Neural cell (in vitro differentiated cells): ENCODE results near the gene PADI4. TPM values are rescaled to one million over a fixed set of nuclear protein-coding genes. Genes with fewer than 3 reads are reported as not detected.

Experiments
- H2AFZ ChIP-seq: fragments of 200-600, 300-800 bp; sonication (generic), shearing (Covaris generic); 2 replicates; pipeline ENCODE4 v1.6.0; 2014; ENCODE audit warnings: low read depth, mild to moderate bottlenecking, antibody characterized with exemption, low read length, moderate library complexity
- H3F3A ChIP-seq: fragments of 200-600 bp; shearing (Covaris generic); 2 replicates; pipeline ENCODE4 v1.6.1; 2016; ENCODE audit warnings: mild to moderate bottlenecking, moderate library complexity, mixed read lengths, antibody characterized with exemption, low read length; ENCODE audit not compliant: insufficient read depth, poor library complexity, severe bottlenecking
- H3K27ac ChIP-seq: fragments of 200-600, 300-800 bp; sonication (generic), shearing (Covaris generic); 2 replicates; pipeline ENCODE4 v1.5.1; 2014; ENCODE audit warnings: mild to moderate bottlenecking, low read length, moderate library complexity
- H3K27me3 ChIP-seq: fragments of 300-800, 200-600 bp; sonication (generic), shearing (Covaris generic); 2 replicates; pipeline ENCODE4 v1.6.0; 2014; ENCODE audit warnings: mild to moderate bottlenecking, low read depth, low read length, moderate library complexity; ENCODE audit not compliant: insufficient read depth
- H3K36me3 ChIP-seq: fragments of 300-800, 200-600 bp; sonication (generic), shearing (Covaris generic); 2 replicates; pipeline ENCODE4 v1.5.1; 2014; ENCODE audit warnings: mild to moderate bottlenecking, antibody characterized with exemption, low read length, moderate library complexity; ENCODE audit not compliant: insufficient read depth
- H3K4me2 ChIP-seq: fragments of 300-800, 200-600 bp; sonication (generic), shearing (Covaris generic); 2 replicates; pipeline ENCODE4 v1.6.0; 2014; ENCODE audit warnings: mild to moderate bottlenecking, low read length
- H3K4me3 ChIP-seq: fragments of 300-800, 200-600 bp; sonication (generic), shearing (Covaris generic); 2 replicates; pipeline ENCODE4 v1.5.1; 2014; ENCODE audit warnings: mild to moderate bottlenecking, low read length, moderate library complexity
- H3K79me2 ChIP-seq: fragments of 200-600 bp; shearing (Covaris generic); replicated peaks from 2 replicates; pipeline ENCODE4 v1.6.0; 2014; ENCODE audit warnings: mild to moderate bottlenecking, low read length, moderate library complexity; ENCODE audit not compliant: insufficient read depth
- H3K9ac ChIP-seq: fragments of 300-800, 200-600 bp; sonication (generic), shearing (Covaris generic); 2 replicates; pipeline ENCODE4 v1.6.1; 2016; ENCODE audit warnings: mild to moderate bottlenecking, low read length, mixed read lengths
- H3K9me2 ChIP-seq: fragments of 200-600 bp; shearing (Covaris generic); 2 replicates; pipeline ENCODE4 v1.6.1; 2016; ENCODE audit warnings: mild to moderate bottlenecking, low read length, mixed read lengths; ENCODE audit not compliant: insufficient read depth
- H3K9me3 ChIP-seq: fragments of 200-600, 300-800 bp; sonication (generic), shearing (Covaris generic); 2 replicates; pipeline ENCODE4 v1.6.1; 2016; ENCODE audit warnings: mild to moderate bottlenecking, mixed run types, low read length, moderate library complexity, mixed read lengths
- H4K20me1 ChIP-seq: fragments of 200-600 bp; shearing (Covaris generic); 2 replicates; pipeline ENCODE4 v1.6.1; 2016; ENCODE audit warnings: mild to moderate bottlenecking, mixed run types; ENCODE audit not compliant: insufficient read depth
- CTCF ChIP-seq: fragments of 450-650 bp; IDR thresholded peaks from 2 replicates; pipeline ENCODE4 v1.5.1; 2014; ENCODE audit warnings: antibody characterized with exemption, mild to moderate bottlenecking, moderate library complexity; ENCODE audit not compliant: poor library complexity, severe bottlenecking
- EP300 ChIP-seq: fragments of 450-650 bp; conservative IDR thresholded peaks from 2 replicates; pipeline ENCODE4 v1.6.1; 2014; ENCODE audit warnings: antibody characterized with exemption, mild to moderate bottlenecking, moderate library complexity; ENCODE audit not compliant: poor library complexity, severe bottlenecking
- EZH2 ChIP-seq: fragments of 200-600, 300-800 bp; shearing (Covaris generic), sonication (generic); IDR thresholded peaks from 2 replicates; pipeline ENCODE4 v1.6.1; 2014; ENCODE audit warnings: antibody characterized with exemption, low read length, borderline replicate concordance, mild to moderate bottlenecking; ENCODE audit not compliant: insufficient read depth, poor library complexity, severe bottlenecking
- MXI1 ChIP-seq: fragments of 450-650 bp; conservative IDR thresholded peaks from 2 replicates; pipeline ENCODE4 v1.6.1; 2014; ENCODE audit warnings: antibody characterized with exemption, mild to moderate bottlenecking; ENCODE audit not compliant: poor library complexity, severe bottlenecking
- POLR2AphosphoS5 ChIP-seq: IDR thresholded peaks from 2 replicates; pipeline ENCODE4 v1.6.1; 2012
- RAD21 ChIP-seq: fragments of 450-650 bp; conservative IDR thresholded peaks from 2 replicates; pipeline ENCODE4 v1.6.1; 2014; ENCODE audit warnings: antibody characterized with exemption, mild to moderate bottlenecking, moderate library complexity
- REST ChIP-seq: IDR thresholded peaks from 2 replicates; pipeline ENCODE4 v1.6.1; 2012; ENCODE audit warnings: borderline replicate concordance
- SMC3 ChIP-seq: fragments of 450-650 bp; conservative IDR thresholded peaks from 2 replicates; pipeline ENCODE4 v1.6.1; 2014; ENCODE audit warnings: antibody characterized with exemption, mild to moderate bottlenecking, moderate library complexity; ENCODE audit not compliant: poor library complexity
- TAF1 ChIP-seq: IDR thresholded peaks from 2 replicates; pipeline ENCODE4 v1.6.1; 2012; ENCODE audit warnings: low read depth
- polyA plus RNA-seq: library from polyadenylated mRNA; depleted of rRNA; stranded (reverse); fragments of >200 nt; gene quantifications from 2 replicates; pipeline ENCODE4 v1.2.3, GENCODE V29; 2014

Gene PADI4
- polyA plus RNA-seq, 1 donor from 2014 or later: not detected

- TF ChIP-seq CTCF (no peak), REST (no peak), RAD21 (no peak), EZH2 (no peak), MXI1 (no peak), SMC3 (no peak), EP300 (no peak), TAF1 (no peak), POLR2AphosphoS5 (no peak)
- H3K4me3 ChIP-seq: no peak overlapping the region
- no peaks in the 10 kb centered on the region for H3K27me3 ChIP-seq
- no peaks in the 10 kb centered on the region for H3K36me3 ChIP-seq
- H3K27ac ChIP-seq: no peak overlapping the region
- no peaks in the 10 kb centered on the region for H3K79me2 ChIP-seq
- H3F3A ChIP-seq: no peaks in the 10 kb centered on the region
- H3K9me3 ChIP-seq: no peaks in the 10 kb centered on the region
- no peak overlapping the region for H3K4me2 ChIP-seq
- no peaks in the 10 kb centered on the region for H3K9me2 ChIP-seq
- H4K20me1 ChIP-seq: no peaks in the 10 kb centered on the region
- no peak overlapping the region for H3K9ac ChIP-seq
- H2AFZ ChIP-seq: no peak overlapping the region
Observed at GRCh38 chr1:17281775-17282181, 26.2 kb upstream of the PADI4 start.

GRCh38 chr1:17282836-17283235, 25.2 kb upstream of the PADI4 start:
- no peak overlapping the region for H2AFZ ChIP-seq
- no peaks in the 10 kb centered on the region for H3K36me3 ChIP-seq
- no peak overlapping the region for H3K27ac ChIP-seq
- no peaks in the 10 kb centered on the region for H3F3A ChIP-seq
- H3K4me3 ChIP-seq: no peak overlapping the region
- no peaks in the 10 kb centered on the region for H4K20me1 ChIP-seq
- H3K27me3 ChIP-seq: no peaks in the 10 kb centered on the region
- no peak for TF ChIP-seq REST
- no peak for TF ChIP-seq EP300
- no peak for TF ChIP-seq RAD21
- no peak for TF ChIP-seq TAF1
- TF ChIP-seq MXI1: no peak
- no peak for TF ChIP-seq POLR2AphosphoS5
- TF ChIP-seq SMC3: no peak
- no peak for TF ChIP-seq CTCF
- no peak overlapping the region for H3K9ac ChIP-seq
- H3K9me3 ChIP-seq: no peaks in the 10 kb centered on the region
- H3K9me2 ChIP-seq: no peaks in the 10 kb centered on the region
- no peak overlapping the region for H3K4me2 ChIP-seq
- no peaks in the 10 kb centered on the region for H3K79me2 ChIP-seq
